ENCODE data around the gene DNTT.

GRCh38 chr10:96276831-96277230 is 27.4 kb upstream of the DNTT start:
- TF ChIP-seq EZH2 (IDR thresholded peaks at IDR 0.05) (no peak), FOXP2 (optimal IDR thresholded peaks at IDR 0.05; ENCODE audit: control extremely low read depth, extremely low read length, insufficient read depth) (no peak), POLR2AphosphoS5 (IDR thresholded peaks at IDR 0.05; ENCODE audit: borderline replicate concordance, low read depth, low read length) (no peak)

Measured in SK-N-MC (cell line).